ENCODE measurements around the gene CAPN2. TPM values are rescaled to one million over a fixed set of nuclear protein-coding genes. Genes with fewer than 3 reads are reported as not detected.

Gene CAPN2
- total RNA-seq, 1 donor from 2014 or later = 85.4 TPM

- no peak for DNase-seq (ENCODE audit: missing footprints)
- no peak for ATAC-seq
- intact Hi-C loops (cut with DNase I) = no loop called here
Observed at GRCh38 chr1:223765719-223766340, 53.5 kb downstream of the CAPN2 start.

GRCh38 chr1:223770621-223771315, 58.4 kb downstream of the CAPN2 start:
- DNase-seq (ENCODE audit: missing footprints) (no peak), ATAC-seq (no peak)
- intact Hi-C loops (cut with DNase I) = no loop called here

GRCh38 chr1:223771469-223771813, 59.1 kb downstream of the CAPN2 start:
- intact Hi-C loops (cut with DNase I) = no loop called here

GRCh38 chr1:223771814-223772770, 59.8 kb downstream of the CAPN2 start:
- DNase-seq (ENCODE audit: missing footprints) = peak; percentile 83
- intact Hi-C loops (cut with DNase I) = no loop called here
- peak; percentile 83 for ATAC-seq

More at GRCh38 chr1:223771469-223771813, 59.1 kb downstream of the CAPN2 start:
- ATAC-seq = no peak
- no peak for DNase-seq (ENCODE audit: missing footprints)

- no peak for DNase-seq (ENCODE audit: missing footprints)
- ATAC-seq = no peak
- intact Hi-C loops (cut with DNase I) = no loop called here
Observed at GRCh38 chr1:223772771-223773160, 60.4 kb downstream of the CAPN2 start.

- no peak for DNase-seq (ENCODE audit: missing footprints)
- no peak for ATAC-seq
- intact Hi-C loops (cut with DNase I) = no loop called here
Observed at GRCh38 chr1:223774134-223774814, 61.9 kb downstream of the CAPN2 start.

- intact Hi-C loops (cut with DNase I) = no loop called here
- ATAC-seq (peak; percentile 45), DNase-seq (ENCODE audit: missing footprints) (no peak)
Observed at GRCh38 chr1:223775054-223775453, 62.7 kb downstream of the CAPN2 start.

- no peak for DNase-seq (ENCODE audit: missing footprints)
- ATAC-seq = no peak
- intact Hi-C loops (cut with DNase I) = no loop called here
Observed at GRCh38 chr1:223775711-223776074, 63.4 kb downstream of the CAPN2 start.

DNA sequence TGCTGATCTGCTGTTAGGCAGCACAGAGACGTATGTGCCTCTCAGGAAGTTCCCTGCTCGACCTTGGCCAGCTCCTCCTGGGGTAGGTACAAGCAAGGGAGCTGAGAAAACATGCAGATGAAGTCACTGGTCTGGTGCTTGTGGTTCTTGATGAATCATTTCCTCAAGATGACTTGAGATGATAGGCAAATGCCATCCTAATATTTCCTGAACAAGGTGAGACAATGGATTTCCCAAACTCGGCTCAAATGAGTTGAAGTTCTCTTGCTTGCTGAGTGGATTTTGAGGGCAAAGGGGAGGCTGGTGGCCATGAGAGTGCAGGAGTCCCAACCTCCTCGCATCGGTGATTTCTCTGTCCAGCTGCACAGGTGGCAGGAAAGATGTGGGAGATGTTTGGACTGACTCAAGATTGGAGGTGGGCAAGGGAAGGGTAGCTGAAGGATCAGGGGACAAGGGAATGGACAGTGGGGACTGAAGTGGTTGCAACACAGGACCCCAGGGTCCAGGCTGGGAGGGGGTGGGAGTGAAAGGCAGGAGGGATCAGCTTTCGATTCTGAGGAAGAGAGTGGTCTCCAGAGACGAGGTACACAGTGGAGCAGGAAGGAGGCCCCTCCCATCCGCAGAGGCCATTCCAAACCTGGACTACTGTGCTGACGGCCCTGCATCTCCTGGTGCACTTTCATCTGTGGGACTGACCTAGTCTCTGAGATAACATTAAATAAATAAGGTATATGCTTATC, 63.9 kb downstream of the CAPN2 start:
- ATAC-seq (no peak), DNase-seq (ENCODE audit: missing footprints) (no peak)
- intact Hi-C loops (cut with DNase I) = no loop called here

DNA sequence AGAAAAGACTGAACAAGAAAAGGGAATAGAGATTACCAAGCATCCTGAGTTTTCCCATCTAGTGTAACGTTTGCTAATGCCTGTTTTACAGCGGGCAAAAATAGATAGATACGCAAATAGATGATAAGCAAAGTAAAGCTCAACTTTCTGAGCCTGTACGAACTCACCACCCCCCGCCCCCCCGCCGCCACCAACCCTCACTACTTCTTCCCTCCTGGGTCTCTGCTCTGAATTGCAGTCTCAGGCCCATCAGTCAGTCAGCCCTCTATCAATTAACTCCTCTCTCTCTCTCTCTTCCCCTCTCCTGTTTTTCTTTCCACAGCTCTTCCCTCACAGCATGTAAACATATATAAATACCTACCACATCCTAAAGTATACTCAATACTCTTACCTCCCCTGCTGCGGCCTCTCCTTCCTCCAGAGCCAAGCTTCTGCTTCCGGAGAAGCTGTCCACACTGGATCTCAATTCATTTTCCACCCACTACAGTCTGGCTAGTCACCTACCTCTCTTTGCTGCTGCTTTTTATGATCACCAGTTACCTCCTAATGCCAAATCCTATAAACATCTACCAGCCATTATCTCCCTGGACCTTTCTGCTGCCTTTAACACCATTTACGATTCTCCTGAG, 64.6 kb downstream of the CAPN2 start:
- DNase-seq (ENCODE audit: missing footprints) (no peak), ATAC-seq (no peak)
- intact Hi-C loops (cut with DNase I) = no loop called here

- DNase-seq (ENCODE audit: missing footprints) = no peak
- intact Hi-C loops (cut with DNase I) = no loop called here
Observed at GRCh38 chr1:223780318-223780717, 68.0 kb downstream of the CAPN2 start.

GRCh38 chr1:223780949-223781348, 68.6 kb downstream of the CAPN2 start:
- DNase-seq (ENCODE audit: missing footprints) = no peak
- intact Hi-C loops (cut with DNase I) = no loop called here
- no peak for ATAC-seq

More at GRCh38 chr1:223780318-223780717, 68.0 kb downstream of the CAPN2 start:
- no peak for ATAC-seq

DNA sequence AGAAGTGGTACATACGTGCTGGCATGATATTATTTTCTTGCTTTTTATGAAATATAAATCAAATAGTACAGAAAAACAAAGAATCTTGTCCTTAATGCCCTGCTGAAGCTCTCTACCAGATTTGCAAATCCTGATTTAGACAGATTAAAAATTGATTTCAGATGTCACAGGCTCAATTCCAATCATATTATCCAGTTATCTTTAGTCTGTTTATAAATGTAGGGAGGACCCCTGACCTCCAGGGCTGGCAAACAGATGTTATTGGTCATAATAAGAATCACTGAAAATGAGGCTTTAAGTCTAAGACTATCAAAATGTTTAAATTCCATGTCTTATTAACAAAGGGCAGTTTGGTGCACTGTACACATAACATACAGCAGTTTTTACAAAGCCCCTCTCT, 71.3 kb downstream of the CAPN2 start:
- intact Hi-C loops (cut with DNase I) = no loop called here
- DNase-seq (ENCODE audit: missing footprints) = no peak
- no peak for ATAC-seq

GRCh38 chr1:223784541-223784940, 72.2 kb downstream of the CAPN2 start:
- ATAC-seq = peak; percentile 71
- intact Hi-C loops (cut with DNase I) = no loop called here

DNA sequence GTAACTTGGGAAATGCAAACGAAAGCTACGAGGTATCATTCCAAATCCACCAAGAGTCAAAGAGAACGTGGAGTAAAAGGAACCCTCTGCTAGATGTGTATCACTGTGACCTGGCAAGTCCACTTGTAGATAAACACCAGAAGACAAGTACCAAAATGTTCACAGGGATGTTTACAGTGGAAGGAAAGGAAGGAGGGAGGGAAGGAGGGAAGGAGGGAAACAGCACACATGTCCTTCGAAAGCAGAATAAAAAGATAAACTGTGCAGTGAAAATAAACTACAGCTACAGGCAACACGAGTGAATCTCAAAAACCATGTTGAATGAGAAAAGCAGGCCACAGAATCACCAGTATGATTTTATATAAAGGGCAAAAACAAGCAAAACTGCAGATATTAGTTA, 73.5 kb downstream of the CAPN2 start:
- intact Hi-C loops (cut with DNase I) = no loop called here
- ATAC-seq (no peak), DNase-seq (ENCODE audit: missing footprints) (no peak)

More at GRCh38 chr1:223784541-223784940, 72.2 kb downstream of the CAPN2 start:
- DNase-seq (ENCODE audit: missing footprints) = no peak

GRCh38 chr1:223788746-223789415, 76.5 kb downstream of the CAPN2 start:
- no peak for ATAC-seq

DNA sequence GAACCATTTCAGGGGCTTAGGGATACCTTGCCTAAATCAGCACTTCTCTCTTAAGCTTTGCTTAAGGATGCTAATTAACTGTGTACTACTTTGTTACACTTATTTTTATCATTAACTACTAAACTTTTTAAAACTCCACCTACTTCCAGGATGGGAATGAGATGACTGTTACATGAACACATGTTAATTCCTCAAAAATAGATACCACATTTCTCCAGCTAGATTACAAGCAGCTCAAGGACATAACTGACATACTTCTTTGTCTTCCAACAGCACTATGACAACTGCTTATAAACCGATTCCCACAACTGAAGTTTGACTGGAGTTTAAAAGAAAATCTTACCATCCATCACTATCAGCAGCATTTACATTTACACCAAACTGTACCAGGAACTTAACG, 79.7 kb downstream of the CAPN2 start:
- intact Hi-C loops (cut with DNase I) = no loop called here
- no peak for ATAC-seq
- DNase-seq (ENCODE audit: missing footprints) = no peak

More at GRCh38 chr1:223788746-223789415, 76.5 kb downstream of the CAPN2 start:
- no peak for DNase-seq (ENCODE audit: missing footprints)
- intact Hi-C loops (cut with DNase I) = no loop called here

Measured in Right ventricle myocardium inferior (tissue), 1 donor.